ENCODE measurements around the gene KAZN. TPM values are rescaled to one million over a fixed set of nuclear protein-coding genes. Genes with fewer than 3 reads are reported as not detected.

The KAZN gene
- total RNA-seq, 1 donor from 2014 or later, result 9.4 TPM

DNA sequence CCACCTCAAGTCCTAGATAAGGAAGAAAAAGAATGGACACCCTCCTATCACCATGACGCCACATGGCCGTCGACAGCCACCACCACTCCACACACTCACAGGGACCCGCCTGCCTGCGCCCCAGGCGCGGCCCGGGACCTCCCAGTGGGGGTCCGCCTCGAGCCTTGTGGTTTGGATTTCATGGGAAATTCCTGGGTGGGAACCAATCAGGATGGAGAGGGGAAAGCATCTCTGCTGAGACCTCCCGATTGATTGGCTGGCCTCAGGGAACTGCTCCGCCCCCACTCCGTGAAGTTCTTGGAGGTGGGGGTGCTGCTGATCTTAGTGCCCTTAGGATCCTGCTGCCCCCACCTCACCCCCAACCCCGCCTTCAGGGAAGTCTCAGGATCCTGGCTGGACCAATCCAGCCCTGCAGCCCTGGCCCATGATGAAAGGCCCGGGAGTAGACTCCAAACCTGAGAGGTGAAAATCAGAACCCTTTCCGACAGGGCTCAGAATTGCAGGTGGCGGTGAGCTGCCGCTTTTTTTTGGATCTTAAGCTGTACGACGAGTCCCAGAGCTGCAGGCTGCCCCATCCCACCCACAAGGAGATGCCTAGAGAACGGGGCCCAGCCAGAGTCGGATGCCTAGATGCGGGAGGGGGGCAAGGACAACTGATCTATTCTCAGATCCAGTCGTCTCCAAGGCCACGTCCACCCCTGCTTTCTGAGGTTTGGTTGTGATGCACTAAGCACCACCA is 526.0 kb downstream of the KAZN start:
- Histone ChIP-seq H3K4me2 (ENCODE audit: low read length) (no peak overlapping the region), H3K27me3 (ENCODE audit: insufficient read depth, low read length) (peaks cover 6% of the 10 kb centered on the region), H3K79me2 (ENCODE audit: insufficient read depth, low read length) (no peaks in the 10 kb centered on the region), H3K9ac (ENCODE audit: low read length) (no peak overlapping the region), H2AFZ (ENCODE audit: low read depth, low read length) (no peak overlapping the region), H3K4me3 (ENCODE audit: insufficient read depth, low read depth, low read length) (no peak overlapping the region), H4K20me1 (ENCODE audit: insufficient read depth, low read length) (no peaks in the 10 kb centered on the region), H3K27ac (ENCODE audit: low read depth, low read length) (no peak overlapping the region), H3K36me3 (ENCODE audit: insufficient read depth, low read length) (no peaks in the 10 kb centered on the region), H3K9me3 (ENCODE audit: insufficient read depth, low read depth, low read length) (no peaks in the 10 kb centered on the region), H3K4me1 (ENCODE audit: insufficient read depth, low read length) (no peaks in the 10 kb centered on the region)
- FAIRE-seq (no peak), DNase-seq (ENCODE audit: low read depth) (no peak)
- Mint-ChIP-seq H3K27me3 (ENCODE audit: low read depth, unreplicated experiment) (peaks cover 37% of the 10 kb centered on the region), H3K36me3 (ENCODE audit: low read depth, unreplicated experiment) (no peaks in the 10 kb centered on the region), H3K4me3 (ENCODE audit: unreplicated experiment) (no peak overlapping the region), H3K4me1 (ENCODE audit: low read depth, unreplicated experiment) (no peaks in the 10 kb centered on the region), H3K9me3 (ENCODE audit: unreplicated experiment) (no peaks in the 10 kb centered on the region), H3K27ac (ENCODE audit: unreplicated experiment) (no peak overlapping the region)
- TF ChIP-seq, protein P1, sequence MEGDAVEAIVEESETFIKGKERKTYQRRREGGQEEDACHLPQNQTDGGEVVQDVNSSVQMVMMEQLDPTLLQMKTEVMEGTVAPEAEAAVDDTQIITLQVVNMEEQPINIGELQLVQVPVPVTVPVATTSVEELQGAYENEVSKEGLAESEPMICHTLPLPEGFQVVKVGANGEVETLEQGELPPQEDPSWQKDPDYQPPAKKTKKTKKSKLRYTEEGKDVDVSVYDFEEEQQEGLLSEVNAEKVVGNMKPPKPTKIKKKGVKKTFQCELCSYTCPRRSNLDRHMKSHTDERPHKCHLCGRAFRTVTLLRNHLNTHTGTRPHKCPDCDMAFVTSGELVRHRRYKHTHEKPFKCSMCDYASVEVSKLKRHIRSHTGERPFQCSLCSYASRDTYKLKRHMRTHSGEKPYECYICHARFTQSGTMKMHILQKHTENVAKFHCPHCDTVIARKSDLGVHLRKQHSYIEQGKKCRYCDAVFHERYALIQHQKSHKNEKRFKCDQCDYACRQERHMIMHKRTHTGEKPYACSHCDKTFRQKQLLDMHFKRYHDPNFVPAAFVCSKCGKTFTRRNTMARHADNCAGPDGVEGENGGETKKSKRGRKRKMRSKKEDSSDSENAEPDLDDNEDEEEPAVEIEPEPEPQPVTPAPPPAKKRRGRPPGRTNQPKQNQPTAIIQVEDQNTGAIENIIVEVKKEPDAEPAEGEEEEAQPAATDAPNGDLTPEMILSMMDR (IDR thresholded peaks at IDR 0.05; ENCODE audit: insufficient read depth, low read depth, low read length), result no peak
- no peak for TF ChIP-seq EZH2 (IDR thresholded peaks at IDR 0.05; ENCODE audit: insufficient read depth, low read length)

DNA sequence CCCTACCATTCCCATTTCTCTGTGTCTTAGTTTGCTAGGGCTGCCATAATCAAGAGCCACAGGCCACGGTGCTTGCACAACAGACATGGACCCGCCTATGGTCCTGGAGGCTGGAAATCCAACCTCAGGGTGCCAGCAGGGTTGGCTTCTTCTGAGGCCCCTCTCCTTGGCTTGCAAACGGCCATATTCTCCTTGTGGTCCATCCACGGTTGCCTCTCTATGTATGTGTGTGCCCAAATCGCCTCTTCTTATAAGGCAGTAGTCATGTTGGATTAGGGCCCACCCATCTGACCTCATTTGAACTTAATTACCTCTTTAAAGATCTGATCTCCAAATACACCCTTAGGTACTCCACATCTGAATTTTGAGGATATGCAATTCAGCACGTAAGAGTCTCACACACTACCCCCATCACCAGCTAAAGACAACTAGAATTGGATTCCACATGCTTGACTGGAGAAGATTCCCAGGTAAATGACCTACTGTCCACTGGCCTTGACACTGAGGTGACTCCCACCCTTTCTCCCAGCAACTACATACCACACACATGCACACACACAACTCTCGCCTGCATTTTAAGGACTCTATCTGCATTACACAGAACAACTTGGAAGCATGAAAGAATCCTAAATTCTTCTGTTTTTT is 526.7 kb downstream of the KAZN start:
- Histone ChIP-seq H3K4me2 (ENCODE audit: low read length) (no peak overlapping the region), H2AFZ (ENCODE audit: low read depth, low read length) (no peak overlapping the region), H3K4me3 (ENCODE audit: insufficient read depth, low read depth, low read length) (no peak overlapping the region), H3K9ac (ENCODE audit: low read length) (no peak overlapping the region), H4K20me1 (ENCODE audit: insufficient read depth, low read length) (no peaks in the 10 kb centered on the region), H3K79me2 (ENCODE audit: insufficient read depth, low read length) (no peaks in the 10 kb centered on the region), H3K9me3 (ENCODE audit: insufficient read depth, low read depth, low read length) (no peaks in the 10 kb centered on the region), H3K27ac (ENCODE audit: low read depth, low read length) (no peak overlapping the region), H3K27me3 (ENCODE audit: insufficient read depth, low read length) (peaks cover 6% of the 10 kb centered on the region), H3K4me1 (ENCODE audit: insufficient read depth, low read length) (no peaks in the 10 kb centered on the region), H3K36me3 (ENCODE audit: insufficient read depth, low read length) (no peaks in the 10 kb centered on the region)
- no peak for DNase-seq (ENCODE audit: low read depth)
- Mint-ChIP-seq H3K27me3 (ENCODE audit: low read depth, unreplicated experiment) (peaks cover 33% of the 10 kb centered on the region), H3K36me3 (ENCODE audit: low read depth, unreplicated experiment) (no peaks in the 10 kb centered on the region), H3K4me1 (ENCODE audit: low read depth, unreplicated experiment) (no peaks in the 10 kb centered on the region), H3K9me3 (ENCODE audit: unreplicated experiment) (peaks cover 3% of the 10 kb centered on the region), H3K27ac (ENCODE audit: unreplicated experiment) (no peak overlapping the region), H3K4me3 (ENCODE audit: unreplicated experiment) (no peak overlapping the region)
- FAIRE-seq, result no peak
- no peak for TF ChIP-seq EZH2 (IDR thresholded peaks at IDR 0.05; ENCODE audit: insufficient read depth, low read length)
- TF ChIP-seq, protein P1 (IDR thresholded peaks at IDR 0.05; ENCODE audit: insufficient read depth, low read depth, low read length), result no peak

DNA sequence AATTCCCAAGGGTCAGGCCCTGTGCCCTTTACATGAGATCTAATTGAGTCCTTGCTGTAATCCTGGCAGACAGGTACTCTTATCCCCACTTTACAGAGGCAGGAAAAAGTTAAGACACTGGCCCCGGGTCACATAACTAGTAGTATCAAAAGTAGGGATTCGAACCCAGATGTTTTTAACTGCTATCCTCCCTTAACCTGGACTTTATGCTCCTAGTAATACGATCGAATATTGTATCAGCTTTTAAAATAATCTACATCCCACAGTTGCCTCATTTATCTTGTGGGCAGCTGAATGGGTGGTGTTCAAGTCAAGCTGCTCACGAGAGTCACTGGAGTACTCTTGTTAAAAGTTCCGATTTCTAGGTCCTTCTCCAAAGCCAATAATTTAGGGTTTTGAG is 529.6 kb downstream of the KAZN start:
- Histone ChIP-seq H4K20me1 (ENCODE audit: insufficient read depth, low read length) (no peaks in the 10 kb centered on the region), H3K9ac (ENCODE audit: low read length) (no peak overlapping the region), H3K27ac (ENCODE audit: low read depth, low read length) (no peak overlapping the region), H3K4me1 (ENCODE audit: insufficient read depth, low read length) (no peaks in the 10 kb centered on the region), H3K4me3 (ENCODE audit: insufficient read depth, low read depth, low read length) (no peak overlapping the region), H3K27me3 (ENCODE audit: insufficient read depth, low read length) (peaks cover 2% of the 10 kb centered on the region), H3K79me2 (ENCODE audit: insufficient read depth, low read length) (no peaks in the 10 kb centered on the region), H3K4me2 (ENCODE audit: low read length) (no peak overlapping the region), H3K36me3 (ENCODE audit: insufficient read depth, low read length) (no peaks in the 10 kb centered on the region), H2AFZ (ENCODE audit: low read depth, low read length) (no peak overlapping the region), H3K9me3 (ENCODE audit: insufficient read depth, low read depth, low read length) (no peaks in the 10 kb centered on the region)
- Mint-ChIP-seq H3K27me3 (ENCODE audit: low read depth, unreplicated experiment) (peaks cover 23% of the 10 kb centered on the region), H3K36me3 (ENCODE audit: low read depth, unreplicated experiment) (no peaks in the 10 kb centered on the region), H3K4me3 (ENCODE audit: unreplicated experiment) (no peak overlapping the region), H3K9me3 (ENCODE audit: unreplicated experiment) (peaks cover 3% of the 10 kb centered on the region), H3K27ac (ENCODE audit: unreplicated experiment) (peak overlapping the region; percentile 47), H3K4me1 (ENCODE audit: low read depth, unreplicated experiment) (no peaks in the 10 kb centered on the region)
- DNase-seq (ENCODE audit: low read depth) (no peak), FAIRE-seq (no peak)
- TF ChIP-seq, protein P1 (IDR thresholded peaks at IDR 0.05; ENCODE audit: insufficient read depth, low read depth, low read length), result no peak
- no peak for TF ChIP-seq EZH2 (IDR thresholded peaks at IDR 0.05; ENCODE audit: insufficient read depth, low read length)
